H1 (cell line): ENCODE results near the gene GGCX. TPM values are rescaled to one million over a fixed set of nuclear protein-coding genes. Genes with fewer than 3 reads are reported as not detected.

ENCODE experiments used
- CTCF ChIA-PET: fragments of 300-600 bp; sonication (Branson Sonifier 250); formaldehyde crosslinking; loops from one replicate; lab custom pipeline; 2021; ENCODE audit not compliant: partially characterized antibody; lab: Charles Lee
- POLR2A ChIA-PET: fragments of 300-600 bp; sonication (Branson Sonifier 250); formaldehyde crosslinking; loops from one replicate; lab custom pipeline; 2021; ENCODE audit warnings: inconsistent platforms; ENCODE audit not compliant: partially characterized antibody; lab: Charles Lee
- DNase-seq, 2 experiments: peaks; one replicate each; pipeline versions ENCODE4 v3.0.0 to v3.0.0-alpha.2; 2010 to 2022; ENCODE audit warnings: low spot score in 2 of 2, low read depth in 1 of 2, mixed read lengths in 1 of 2
- FAIRE-seq: peaks from 2 replicates; lab custom pipeline; 2011; peaks lifted over from hg19 to GRCh38; lab: Jason Lieb, UNC
- H2AFZ ChIP-seq: 2 replicates; pipeline ENCODE4 v1.8.1; 2012; ENCODE audit warnings: low read length, inconsistent platforms
- H2AK5ac ChIP-seq: 2 replicates; pipeline ENCODE4 v1.6.1; 2013; ENCODE audit warnings: low read depth, low read length
- H2BK120ac ChIP-seq: replicated peaks from 2 replicates; pipeline ENCODE3; 2013; ENCODE audit warnings: low read depth, low read length, inconsistent platforms
- H2BK12ac ChIP-seq: 2 replicates; pipeline ENCODE4 v1.6.1; 2013; ENCODE audit warnings: low read depth, low read length
- H2BK15ac ChIP-seq: 2 replicates; pipeline ENCODE4 v1.6.1; 2013; ENCODE audit warnings: low read length
- H2BK20ac ChIP-seq: 2 replicates; pipeline ENCODE4 v1.6.1; 2013; ENCODE audit warnings: low read length
- H2BK5ac ChIP-seq: 2 replicates; pipeline ENCODE4 v1.6.1; 2013; ENCODE audit warnings: low read depth, low read length
- H3K14ac ChIP-seq: 2 replicates; pipeline ENCODE4 v1.6.1; 2013; ENCODE audit warnings: inconsistent platforms; ENCODE audit not compliant: insufficient read length
- H3K18ac ChIP-seq: 2 replicates; pipeline ENCODE4 v1.6.1; 2013; ENCODE audit warnings: low read length; ENCODE audit errors: extremely low read depth
- H3K23ac ChIP-seq: 2 replicates; pipeline ENCODE4 v1.6.1; 2013; ENCODE audit warnings: inconsistent platforms; ENCODE audit not compliant: insufficient read length
- H3K23me2 ChIP-seq: 2 replicates; pipeline ENCODE4 v1.6.1; 2013; ENCODE audit warnings: low read depth, low read length
- H3K27ac ChIP-seq: 2 replicates; pipeline ENCODE4 v1.6.1; 2011; ENCODE audit warnings: low read depth, low read length, inconsistent platforms
- H3K27me3 ChIP-seq, 4 experiments: replicated peaks in 1 of 4; 1 replicate in 1 of 4; 2 replicates in 3 of 4; pipeline versions ENCODE4 v1.6.1 to v1.8.1; 2011 to 2013; ENCODE audit warnings: low read length in 3 of 4, mild to moderate bottlenecking in 3 of 4, inconsistent platforms in 2 of 4, mixed read lengths in 2 of 4, moderate library complexity in 1 of 4; ENCODE audit not compliant: control insufficient read depth in 3 of 4, insufficient read depth in 3 of 4; ENCODE audit errors: extremely low read depth in 1 of 4
- H3K36me3 ChIP-seq, 4 experiments: 2 replicates each; pipeline versions ENCODE4 v1.6.1 to v1.8.1; 2011 to 2013; ENCODE audit warnings: mild to moderate bottlenecking in 4 of 4, low read length in 3 of 4, moderate library complexity in 2 of 4, control low read depth in 1 of 4, inconsistent platforms in 1 of 4; ENCODE audit not compliant: insufficient read depth in 4 of 4, control insufficient read depth in 2 of 4
- H3K4ac ChIP-seq: replicated peaks from 2 replicates; pipeline ENCODE3; 2013; ENCODE audit warnings: low read length, low read depth, mixed read lengths, inconsistent platforms; ENCODE audit not compliant: insufficient read length
- H3K4me1 ChIP-seq, 4 experiments: replicated peaks in 1 of 4; 1 replicate in 1 of 4; 2 replicates in 3 of 4; pipeline versions ENCODE4 v1.6.1 to v1.8.1; 2011 to 2013; ENCODE audit warnings: low read length in 3 of 4, inconsistent platforms in 2 of 4, mixed read lengths in 1 of 4; ENCODE audit not compliant: insufficient read depth in 4 of 4, control insufficient read depth in 3 of 4
- H3K4me2 ChIP-seq, 2 experiments: 2 replicates each; pipeline versions ENCODE4 v1.6.1 to v1.8.1; 2011 to 2013; ENCODE audit warnings: low read depth in 2 of 2, low read length in 2 of 2, control low read depth in 1 of 2, inconsistent platforms in 1 of 2, mild to moderate bottlenecking in 1 of 2; ENCODE audit not compliant: insufficient read depth in 1 of 2
- H3K4me3 ChIP-seq, 4 experiments: fragments of 200-600, 300-600 bp in 1 of 4; sonication (generic), shearing (Covaris generic), sonication (Bioruptor Twin) in 1 of 4; 2 replicates each; pipeline versions ENCODE4 v1.5.1 to v1.8.1; 2011 to 2016; ENCODE audit warnings: low read length in 4 of 4, low read depth in 3 of 4, control low read depth in 2 of 4, inconsistent platforms in 2 of 4, mild to moderate bottlenecking in 2 of 4, mixed read lengths in 1 of 4, moderate library complexity in 1 of 4; ENCODE audit not compliant: insufficient read depth in 2 of 4; ENCODE audit errors: extremely low read depth in 1 of 4
- H3K56ac ChIP-seq: replicated peaks from 2 replicates; pipeline ENCODE3; 2013; ENCODE audit warnings: low read depth, mild to moderate bottlenecking, mixed read lengths, low read length, inconsistent platforms; ENCODE audit not compliant: insufficient read length
- H3K79me1 ChIP-seq: 2 replicates; pipeline ENCODE4 v1.6.1; 2013; ENCODE audit warnings: low read depth, low read length, control low read depth
- H3K79me2 ChIP-seq, 2 experiments: 2 replicates each; pipeline versions ENCODE4 v1.6.1 to v1.8.1; 2012 to 2013; ENCODE audit warnings: low read length in 2 of 2, mild to moderate bottlenecking in 2 of 2, inconsistent platforms in 1 of 2; ENCODE audit not compliant: insufficient read depth in 2 of 2, control insufficient read depth in 1 of 2
- H3K9ac ChIP-seq, 4 experiments: replicated peaks in 1 of 4; 1 replicate in 1 of 4; 2 replicates in 3 of 4; pipeline versions ENCODE4 v1.6.1 to v1.8.1; 2011 to 2013; ENCODE audit warnings: low read depth in 3 of 4, low read length in 3 of 4, control low read depth in 2 of 4, mild to moderate bottlenecking in 2 of 4, moderate library complexity in 2 of 4, inconsistent platforms in 1 of 4; ENCODE audit errors: extremely low read depth in 1 of 4
- H3K9me3 ChIP-seq, 2 experiments: 2 replicates each; pipeline versions ENCODE4 v1.6.1 to v1.8.1; 2012 to 2013; ENCODE audit warnings: mild to moderate bottlenecking in 2 of 2, moderate library complexity in 2 of 2, control low read depth in 1 of 2, inconsistent platforms in 1 of 2, low read depth in 1 of 2, low read length in 1 of 2, mixed read lengths in 1 of 2; ENCODE audit not compliant: insufficient read depth in 2 of 2
- H4K20me1 ChIP-seq, 2 experiments: replicated peaks in 1 of 2; 2 replicates each; pipeline versions ENCODE3 to v1.8.1; 2011 to 2013; ENCODE audit warnings: inconsistent platforms in 2 of 2, low read length in 2 of 2, mild to moderate bottlenecking in 1 of 2; ENCODE audit not compliant: insufficient read depth in 2 of 2, control insufficient read depth in 1 of 2
- H4K5ac ChIP-seq: 2 replicates; pipeline ENCODE4 v1.6.1; 2013; ENCODE audit warnings: low read length, low read depth, mixed read lengths, inconsistent platforms; ENCODE audit not compliant: insufficient read length
- H4K8ac ChIP-seq: 2 replicates; pipeline ENCODE4 v1.8.0; 2013; ENCODE audit warnings: mild to moderate bottlenecking, moderate library complexity, low read length, inconsistent platforms; ENCODE audit not compliant: insufficient read depth; ENCODE audit errors: extremely low read depth
- H4K91ac ChIP-seq: replicated peaks from 2 replicates; pipeline ENCODE3; 2013; ENCODE audit warnings: low read length, mixed read lengths, inconsistent platforms; ENCODE audit not compliant: insufficient read length
- CHD2 ChIP-seq: IDR thresholded peaks from 2 replicates; pipeline ENCODE4 v1.6.1; 2012; ENCODE audit warnings: low read length, improper control_type of control experiment
- WGBS, 2 experiments: shearing (Covaris generic) in 1 of 2; methylation state at CpG; one replicate each; pipeline versions ENCODE4 v1.1.6 to v1.1.7; 2013 to 2015; ENCODE audit warnings: low lambda C conversion rate in 2 of 2, mixed read lengths in 2 of 2, inconsistent platforms in 1 of 2, low coverage in 1 of 2, missing lambda C conversion rate in 1 of 2; ENCODE audit not compliant: insufficient replicate concordance in 2 of 2, insufficient coverage in 1 of 2, insufficient read length in 1 of 2; ENCODE audit errors: extremely low coverage in 1 of 2, missing lambda C conversion rate in 1 of 2; 5-methylcytosine and 5-hydroxymethylcytosine counted together
- polyA plus RNA-seq, 7 experiments: library from polyadenylated mRNA; depleted of rRNA in 3 of 7; stranded (reverse) in 5 of 7; unstranded in 2 of 7; fragments of >200 nt in 5 of 7; fragments of 200-250 nt in 2 of 7; gene quantifications; 1 replicate in 5 of 7; 2 replicates in 1 of 7; 4 replicates in 1 of 7; pipeline versions ENCODE4 v1.2.1 to v1.2.3, GENCODE V29; 2011 to 2013; ENCODE audit warnings: missing spikeins in 2 of 7, mixed read lengths in 2 of 7
- total RNA-seq: library from RNA; stranded (reverse); fragmentation: NEBNext Ultra II Directional; extraction: Animal tissue kit (Norgen Biotek cat#: 25700); gene quantifications from 2 replicates; pipeline ENCODE4 v1.2.1, GENCODE V29; 2021

GGCX gene
- total and polyA plus RNA-seq, 2 of the 8 experiments (the other 6 are each of a cell fraction or from before 2014, with no cell fraction given) = 29.4 to 33.8 TPM

- no peaks in the 10 kb centered on the region; a peak in 1 of 4 replicates for H3K79me2 ChIP-seq
- 76% methylated on average over 4 of the region's 4 CpGs; no CpG with 5 or more reads in 1 of the 2 experiments for WGBS, 2 experiments
- H3K9me3 ChIP-seq = no peaks in the 10 kb centered on the region
- no peak overlapping the region for H3K56ac ChIP-seq
- H2BK120ac ChIP-seq = no peak overlapping the region
- no peak overlapping the region for H3K4me2 ChIP-seq
- H4K91ac ChIP-seq = no peak overlapping the region
- H2BK12ac ChIP-seq = no peak overlapping the region
- DNase-seq (no peak), FAIRE-seq (no peak)
- no peak overlapping the region for H3K4ac ChIP-seq
- peaks cover 5% of the 10 kb centered on the region; the same call in 1 of the 2 replicates for H3K23me2 ChIP-seq
- H3K4me1 ChIP-seq = peaks cover 0 to 11% (median 3%) of the 10 kb centered on the region in 4 experiments; a peak in 4 of 7 replicates
- H3K36me3 ChIP-seq = no peaks in the 10 kb centered on the region
- peaks cover 8 to 32% (median 20%) of the 10 kb centered on the region in 4 experiments; a peak in 6 of 7 replicates for H3K27me3 ChIP-seq
- no peak overlapping the region for H3K9ac ChIP-seq
- H2BK5ac ChIP-seq = no peak overlapping the region
- no peaks in the 10 kb centered on the region for H4K20me1 ChIP-seq
- CTCF ChIA-PET = interaction anchor here (1.0 to 1.2 kb wide), 2 partner anchors 16 to 49 kb away, joined by 3 to 4 read pairs; no protein-coding TSS in a partner anchor
- H4K5ac ChIP-seq = no peak overlapping the region
- no peak overlapping the region for H3K23ac ChIP-seq
- no peak overlapping the region for H4K8ac ChIP-seq
- POLR2A ChIA-PET = interaction anchor here (0.9 to 2.1 kb wide), 7 partner anchors 9 to 50 kb away, joined by 3 to 8 read pairs (median 5); partner anchors contain the start of genes GGCX, MAT2A and TMEM150A
- no peak overlapping the region for H3K27ac ChIP-seq
- no peak overlapping the region for H2BK20ac ChIP-seq
- H3K4me3 ChIP-seq = no peak overlapping the region
- no peaks in the 10 kb centered on the region for H3K79me1 ChIP-seq
- no peak overlapping the region for H2AFZ ChIP-seq
- H3K14ac ChIP-seq = no peak overlapping the region
- H2AK5ac ChIP-seq = no peak overlapping the region
- no peak overlapping the region for H3K18ac ChIP-seq
- H2BK15ac ChIP-seq = no peak overlapping the region
- no peak for TF ChIP-seq CHD2
These were observed 26.9 kb upstream of the GGCX start for GRCh38 chr2:85588236-85588635.
